Keratinocyte (primary cell): Measurements from ENCODE around the gene ABLIM2. TPM values are rescaled to one million over a fixed set of nuclear protein-coding genes. Genes with fewer than 3 reads are reported as not detected.

Experiments used
- DNase-seq: peaks from one replicate; pipeline ENCODE4 v3.0.0-alpha.2; 2011; ENCODE audit warnings: low read depth, missing footprints, low spot score
- FAIRE-seq: peaks from 2 replicates; lab custom pipeline; 2011; peaks lifted over from hg19 to GRCh38; lab: Jason Lieb, UNC
- H2AFZ ChIP-seq: 2 replicates; pipeline ENCODE4 v1.6.0; 2012; ENCODE audit warnings: low read length, control low read depth, inconsistent platforms; ENCODE audit not compliant: control insufficient read depth
- H3K27ac ChIP-seq: 2 replicates; pipeline ENCODE4 v1.5.1; 2011; ENCODE audit warnings: low read length; ENCODE audit not compliant: control insufficient read depth, insufficient read depth
- H3K27me3 ChIP-seq: 3 replicates; pipeline ENCODE4 v1.6.0; 2011; ENCODE audit warnings: low read length; ENCODE audit not compliant: control insufficient read depth, insufficient read depth; ENCODE audit errors: extremely low read depth
- H3K36me3 ChIP-seq, 2 experiments: 2 replicates in 1 of 2; 3 replicates in 1 of 2; pipeline ENCODE4 v1.5.1; 2011; ENCODE audit warnings: low read length in 2 of 2, mild to moderate bottlenecking in 1 of 2; ENCODE audit not compliant: control insufficient read depth in 2 of 2, insufficient read depth in 2 of 2; ENCODE audit errors: extremely low read depth in 1 of 2
- H3K4me1 ChIP-seq: 3 replicates; pipeline ENCODE4 v1.5.1; 2011; ENCODE audit warnings: low read length; ENCODE audit not compliant: control insufficient read depth, insufficient read depth; ENCODE audit errors: extremely low read depth
- H3K4me2 ChIP-seq: 3 replicates; pipeline ENCODE4 v1.6.0; 2011; ENCODE audit warnings: low read depth, low read length; ENCODE audit not compliant: control insufficient read depth, insufficient read depth; ENCODE audit errors: extremely low read depth
- H3K4me3 ChIP-seq, 3 experiments: fragments of 200-600 bp in 1 of 3; sonication (generic) in 1 of 3; 2 replicates in 2 of 3; 3 replicates in 1 of 3; pipeline ENCODE4 v1.5.1; 2011 to 2016; ENCODE audit warnings: low read length in 3 of 3, mild to moderate bottlenecking in 3 of 3, control low read depth in 2 of 3, inconsistent platforms in 1 of 3, low read depth in 1 of 3, mixed read lengths in 1 of 3, mixed run types in 1 of 3, moderate library complexity in 1 of 3; ENCODE audit not compliant: control insufficient read depth in 2 of 3, insufficient read depth in 2 of 3; ENCODE audit errors: extremely low read depth in 1 of 3
- H3K79me2 ChIP-seq: 2 replicates; pipeline ENCODE4 v1.6.0; 2012; ENCODE audit warnings: low read length; ENCODE audit not compliant: control insufficient read depth, insufficient read depth
- H3K9ac ChIP-seq: 3 replicates; pipeline ENCODE4 v1.6.0; 2011; ENCODE audit warnings: low read length; ENCODE audit not compliant: control insufficient read depth, insufficient read depth; ENCODE audit errors: extremely low read depth
- H3K9me1 ChIP-seq: 3 replicates; pipeline ENCODE4 v1.6.0; 2011; ENCODE audit warnings: low read length; ENCODE audit not compliant: control insufficient read depth, insufficient read depth; ENCODE audit errors: extremely low read depth
- H3K9me3 ChIP-seq: 2 replicates; pipeline ENCODE4 v1.5.1; 2012; ENCODE audit warnings: low read depth, low read length; ENCODE audit not compliant: control insufficient read depth
- H4K20me1 ChIP-seq: 3 replicates; pipeline ENCODE4 v1.6.0; 2011; ENCODE audit warnings: low read length; ENCODE audit not compliant: control insufficient read depth, insufficient read depth; ENCODE audit errors: extremely low read depth
- EZH2 ChIP-seq: IDR thresholded peaks from one replicate; pipeline ENCODE4 v1.6.1; 2012; ENCODE audit warnings: inconsistent platforms, mild to moderate bottlenecking, low read length, moderate library complexity
- dilution Hi-C: fragments of 300-500 bp; cut with MboI; formaldehyde crosslinking; loops from one replicate; pipeline ENCODE4 v1.7.0; 2020; ENCODE audit warnings: low sequenced_read_pairs; ENCODE audit not compliant: extremely low pct_ligation_motif_present
- polyA plus RNA-seq, 5 experiments: library from polyadenylated mRNA; depleted of rRNA in 3 of 5; stranded (reverse) in 3 of 5; stranded (forward) in 1 of 5; unstranded in 1 of 5; fragments of >200 nt; gene quantifications; 1 replicate in 1 of 5; 2 replicates in 3 of 5; 3 replicates in 1 of 5; pipeline versions ENCODE4 v1.2.1 to v1.2.3, GENCODE V29; 2011 to 2012; ENCODE audit warnings: missing spikeins in 2 of 5, low read depth in 1 of 5, low replicate concordance in 1 of 5
- TF ChIP-seq, protein P1 (sequence below), 3 experiments: IDR thresholded peaks in 1 of 3; conservative IDR thresholded peaks in 1 of 3; optimal IDR thresholded peaks in 1 of 3; 2 replicates in 2 of 3; 3 replicates in 1 of 3; pipeline versions ENCODE3 to v1.5.1; 2011; ENCODE audit warnings: low read length in 3 of 3, mild to moderate bottlenecking in 3 of 3, moderate library complexity in 2 of 3, control low read depth in 1 of 3, inconsistent platforms in 1 of 3; ENCODE audit not compliant: insufficient read depth in 2 of 3; ENCODE audit errors: extremely low read depth in 1 of 3

Gene ABLIM2
- polyA plus RNA-seq, 1 donor (not counting 4 experiments of a cell fraction or from before 2014, with no cell fraction given): 0.94 TPM

DNA sequence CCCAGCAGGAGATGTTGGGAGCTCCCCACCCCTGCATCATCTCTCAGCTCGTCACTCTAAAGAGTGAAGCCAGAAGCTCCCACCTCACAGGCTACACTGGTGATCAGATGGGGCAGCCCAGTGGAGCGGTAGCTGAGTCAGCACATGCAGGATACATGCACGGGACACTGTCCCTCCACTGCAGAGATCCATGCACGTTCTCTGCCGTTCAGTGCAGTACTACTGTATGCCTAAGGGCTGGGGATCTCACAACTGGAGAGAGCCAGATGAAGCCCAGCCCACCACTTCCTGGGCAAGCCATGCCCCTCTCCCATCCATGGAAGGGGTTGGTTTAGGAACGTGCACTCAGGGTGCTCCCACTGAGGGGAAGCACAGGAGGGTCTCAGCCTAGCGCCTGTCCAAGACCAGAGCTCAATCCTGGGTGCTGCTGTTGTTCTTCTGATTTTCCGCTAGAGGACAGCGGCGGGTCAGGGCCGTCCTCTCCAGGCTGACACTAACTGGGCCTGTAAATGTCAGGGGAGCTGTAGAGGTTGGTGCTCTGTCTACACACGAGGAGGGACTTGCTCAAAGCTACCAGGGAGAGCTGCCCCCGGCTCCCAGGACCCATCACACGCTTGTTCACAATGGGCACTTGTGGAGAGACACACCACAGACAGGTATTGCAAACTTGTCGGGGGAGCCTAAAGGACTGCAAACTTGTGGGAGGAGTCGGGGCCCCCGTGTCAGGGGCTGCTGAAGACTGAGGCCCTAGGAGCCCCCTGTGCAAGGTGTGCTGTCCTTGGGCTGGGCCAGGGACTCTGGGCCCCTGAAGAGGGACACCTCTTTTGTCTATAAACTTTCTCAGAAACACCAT is 18.2 kb upstream of the ABLIM2 start:
- Histone ChIP-seq H3K4me3 (no peak overlapping the region), H3K9ac (no peak overlapping the region), H4K20me1 (no peaks in the 10 kb centered on the region), H3K27me3 (peaks cover 6% of the 10 kb centered on the region), H3K4me1 (peaks cover 4% of the 10 kb centered on the region), H3K4me2 (no peak overlapping the region), H2AFZ (no peak overlapping the region), H3K36me3 (no peaks in the 10 kb centered on the region), H3K9me1 (no peaks in the 10 kb centered on the region), H3K79me2 (no peaks in the 10 kb centered on the region), H3K9me3 (no peaks in the 10 kb centered on the region), H3K27ac (no peak overlapping the region)
- no peak for TF ChIP-seq EZH2
- TF ChIP-seq, protein P1, sequence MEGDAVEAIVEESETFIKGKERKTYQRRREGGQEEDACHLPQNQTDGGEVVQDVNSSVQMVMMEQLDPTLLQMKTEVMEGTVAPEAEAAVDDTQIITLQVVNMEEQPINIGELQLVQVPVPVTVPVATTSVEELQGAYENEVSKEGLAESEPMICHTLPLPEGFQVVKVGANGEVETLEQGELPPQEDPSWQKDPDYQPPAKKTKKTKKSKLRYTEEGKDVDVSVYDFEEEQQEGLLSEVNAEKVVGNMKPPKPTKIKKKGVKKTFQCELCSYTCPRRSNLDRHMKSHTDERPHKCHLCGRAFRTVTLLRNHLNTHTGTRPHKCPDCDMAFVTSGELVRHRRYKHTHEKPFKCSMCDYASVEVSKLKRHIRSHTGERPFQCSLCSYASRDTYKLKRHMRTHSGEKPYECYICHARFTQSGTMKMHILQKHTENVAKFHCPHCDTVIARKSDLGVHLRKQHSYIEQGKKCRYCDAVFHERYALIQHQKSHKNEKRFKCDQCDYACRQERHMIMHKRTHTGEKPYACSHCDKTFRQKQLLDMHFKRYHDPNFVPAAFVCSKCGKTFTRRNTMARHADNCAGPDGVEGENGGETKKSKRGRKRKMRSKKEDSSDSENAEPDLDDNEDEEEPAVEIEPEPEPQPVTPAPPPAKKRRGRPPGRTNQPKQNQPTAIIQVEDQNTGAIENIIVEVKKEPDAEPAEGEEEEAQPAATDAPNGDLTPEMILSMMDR (optimal IDR thresholded peaks at IDR 0.05 in 1 of 3, IDR thresholded peaks at IDR 0.05 in 1 of 3, conservative IDR thresholded peaks at IDR 0.05 in 1 of 3; ENCODE audit: extremely low read depth in 1 of 3, insufficient read depth in 2 of 3, low read length in 3 of 3): peak in 2 of 3 experiments; percentile 96 to 97
- DNase-seq: no peak
- FAIRE-seq: no peak
- dilution Hi-C loops: no loop called here

GRCh38 chr4:8175686-8176085 is 17.1 kb upstream of the ABLIM2 start:
- Histone ChIP-seq H3K27ac (no peak overlapping the region), H2AFZ (no peak overlapping the region), H3K27me3 (peaks cover 8% of the 10 kb centered on the region), H3K4me1 (peaks cover 3% of the 10 kb centered on the region), H3K79me2 (no peaks in the 10 kb centered on the region), H3K9me3 (no peaks in the 10 kb centered on the region), H3K9ac (no peak overlapping the region), H4K20me1 (no peaks in the 10 kb centered on the region), H3K9me1 (no peaks in the 10 kb centered on the region), H3K36me3 (no peaks in the 10 kb centered on the region), H3K4me3 (no peak overlapping the region), H3K4me2 (no peak overlapping the region)
- TF ChIP-seq EZH2: no peak
- TF ChIP-seq, protein P1 (optimal IDR thresholded peaks at IDR 0.05 in 1 of 3, IDR thresholded peaks at IDR 0.05 in 1 of 3, conservative IDR thresholded peaks at IDR 0.05 in 1 of 3; ENCODE audit: extremely low read depth in 1 of 3, insufficient read depth in 2 of 3, low read length in 3 of 3): no peak
- no peak for DNase-seq
- dilution Hi-C loops: no loop called here
- FAIRE-seq: no peak
